Muscle layer of duodenum (tissue), 2 donors: ENCODE data around the gene PNKD.

Experiments used
- H3K27ac ChIP-seq: one replicate; pipeline ENCODE4 v1.7.0; 2013; ENCODE audit warnings: mild to moderate bottlenecking, low read length
- H3K27me3 ChIP-seq: one replicate; pipeline ENCODE4 v1.7.0; 2013; ENCODE audit warnings: low read depth, mild to moderate bottlenecking, control low read depth, low read length
- H3K36me3 ChIP-seq, 2 donors: one replicate each; pipeline ENCODE4 v1.7.0; 2013; ENCODE audit warnings: low read length in 2 of 2, control low read depth in 1 of 2, mild to moderate bottlenecking in 1 of 2; ENCODE audit not compliant: insufficient read depth in 2 of 2, control insufficient read depth in 1 of 2
- H3K4me1 ChIP-seq, 2 donors: one replicate each; pipeline ENCODE4 v1.7.0; 2013; ENCODE audit warnings: low read length in 2 of 2, mild to moderate bottlenecking in 2 of 2, control low read depth in 1 of 2, moderate library complexity in 1 of 2; ENCODE audit not compliant: insufficient read depth in 2 of 2, control insufficient read depth in 1 of 2
- H3K4me3 ChIP-seq, 2 donors: one replicate each; pipeline ENCODE4 v1.7.0; 2013; ENCODE audit warnings: low read length in 2 of 2, low read depth in 1 of 2, mild to moderate bottlenecking in 1 of 2
- H3K9me3 ChIP-seq, 2 donors: one replicate each; pipeline ENCODE4 v1.7.0; 2013; ENCODE audit warnings: low read length in 2 of 2, control low read depth in 1 of 2, mild to moderate bottlenecking in 1 of 2; ENCODE audit not compliant: control insufficient read depth in 1 of 2
- donor health status: healthy.

PNKD gene

GRCh38 chr2:218275371-218276072 lies 5.2 kb downstream of the PNKD start:
- peaks cover 12 to 32% of the 10 kb centered on the region in 2 donors for H3K4me1 ChIP-seq
- no peak overlapping the region for H3K27ac ChIP-seq
- no peak overlapping the region for H3K4me3 ChIP-seq
- no peaks in the 10 kb centered on the region for H3K9me3 ChIP-seq
- peaks cover 66 to 70% of the 10 kb centered on the region in 2 donors for H3K36me3 ChIP-seq
- H3K27me3 ChIP-seq, result no peaks in the 10 kb centered on the region

DNA sequence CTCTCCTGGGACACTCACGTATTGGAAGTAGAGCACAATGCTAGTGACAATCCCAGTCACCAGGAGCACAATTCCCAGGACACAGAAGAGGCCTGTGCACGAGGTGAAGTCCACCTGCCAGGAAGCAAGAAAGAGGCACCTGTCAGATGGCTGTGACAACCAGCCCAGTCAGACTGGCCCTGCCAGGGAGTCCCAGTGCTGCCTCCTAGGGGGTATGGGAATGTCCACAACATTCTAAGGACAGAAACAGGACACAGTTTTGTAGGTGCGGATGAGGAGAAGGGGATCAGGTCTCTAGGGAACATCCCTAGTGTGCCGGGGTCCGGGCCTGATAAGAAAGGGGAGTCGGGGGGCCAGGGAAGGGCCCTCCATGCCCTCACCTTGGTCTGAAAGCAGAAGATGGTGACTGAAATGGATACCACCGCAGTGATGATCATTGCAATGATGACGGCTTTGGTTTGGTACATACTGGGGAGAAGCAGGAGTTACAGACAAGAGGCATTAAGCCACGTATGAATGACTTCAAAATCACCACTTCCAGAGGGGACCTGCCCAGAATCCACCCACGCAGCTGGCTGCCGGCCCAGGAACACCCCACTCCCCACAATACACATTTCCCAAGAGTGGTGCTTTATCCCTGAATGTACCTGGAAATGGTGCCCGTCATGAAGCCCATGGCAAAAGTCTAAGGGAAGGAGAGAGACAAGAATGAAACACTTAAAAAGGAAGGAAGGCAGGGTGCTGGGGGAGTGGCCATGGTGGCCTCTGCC lies 6.9 kb downstream of the PNKD start:
- no peak overlapping the region for H3K27ac ChIP-seq
- H3K4me1 ChIP-seq, result peaks cover 3 to 27% of the 10 kb centered on the region in 2 donors
- no peaks in the 10 kb centered on the region for H3K27me3 ChIP-seq
- no peak overlapping the region for H3K4me3 ChIP-seq
- H3K9me3 ChIP-seq, result no peaks in the 10 kb centered on the region
- peaks cover 74 to 84% of the 10 kb centered on the region in 2 donors for H3K36me3 ChIP-seq

GRCh38 chr2:218277921-218278320 lies 7.6 kb downstream of the PNKD start:
- Histone ChIP-seq H3K9me3 (no peaks in the 10 kb centered on the region), H3K36me3 (peaks cover 74 to 87% of the 10 kb centered on the region in 2 donors), H3K4me1 (peaks cover 4 to 27% of the 10 kb centered on the region in 2 donors), H3K4me3 (no peak overlapping the region), H3K27me3 (no peaks in the 10 kb centered on the region), H3K27ac (no peak overlapping the region)

GRCh38 chr2:218278531-218279360 lies 8.4 kb downstream of the PNKD start:
- H3K27me3 ChIP-seq, result no peaks in the 10 kb centered on the region
- H3K27ac ChIP-seq, result no peak overlapping the region
- no peaks in the 10 kb centered on the region for H3K9me3 ChIP-seq
- H3K36me3 ChIP-seq, result peaks cover 73 to 87% of the 10 kb centered on the region in 2 donors
- peaks cover 12 to 30% of the 10 kb centered on the region in 2 donors for H3K4me1 ChIP-seq
- H3K4me3 ChIP-seq, result no peak overlapping the region

GRCh38 chr2:218280260-218280870 lies 10.0 kb downstream of the PNKD start:
- no peak overlapping the region for H3K27ac ChIP-seq
- peaks cover 22 to 46% of the 10 kb centered on the region in 2 donors for H3K4me1 ChIP-seq

GRCh38 chr2:218281449-218281848 lies 11.1 kb downstream of the PNKD start:
- H3K4me3 ChIP-seq, result no peak overlapping the region
- no peaks in the 10 kb centered on the region for H3K27me3 ChIP-seq
- no peaks in the 10 kb centered on the region for H3K9me3 ChIP-seq
- H3K36me3 ChIP-seq, result peaks cover 47 to 60% of the 10 kb centered on the region in 2 donors
- H3K4me1 ChIP-seq, result peaks cover 32 to 57% of the 10 kb centered on the region in 2 donors
- peak overlapping the region; percentile 33 for H3K27ac ChIP-seq

More at GRCh38 chr2:218280260-218280870, 10.0 kb downstream of the PNKD start:
- H3K36me3 ChIP-seq, result peaks cover 58 to 71% of the 10 kb centered on the region in 2 donors
- H3K27me3 ChIP-seq, result no peaks in the 10 kb centered on the region
- no peak overlapping the region for H3K4me3 ChIP-seq
- H3K9me3 ChIP-seq, result no peaks in the 10 kb centered on the region

DNA sequence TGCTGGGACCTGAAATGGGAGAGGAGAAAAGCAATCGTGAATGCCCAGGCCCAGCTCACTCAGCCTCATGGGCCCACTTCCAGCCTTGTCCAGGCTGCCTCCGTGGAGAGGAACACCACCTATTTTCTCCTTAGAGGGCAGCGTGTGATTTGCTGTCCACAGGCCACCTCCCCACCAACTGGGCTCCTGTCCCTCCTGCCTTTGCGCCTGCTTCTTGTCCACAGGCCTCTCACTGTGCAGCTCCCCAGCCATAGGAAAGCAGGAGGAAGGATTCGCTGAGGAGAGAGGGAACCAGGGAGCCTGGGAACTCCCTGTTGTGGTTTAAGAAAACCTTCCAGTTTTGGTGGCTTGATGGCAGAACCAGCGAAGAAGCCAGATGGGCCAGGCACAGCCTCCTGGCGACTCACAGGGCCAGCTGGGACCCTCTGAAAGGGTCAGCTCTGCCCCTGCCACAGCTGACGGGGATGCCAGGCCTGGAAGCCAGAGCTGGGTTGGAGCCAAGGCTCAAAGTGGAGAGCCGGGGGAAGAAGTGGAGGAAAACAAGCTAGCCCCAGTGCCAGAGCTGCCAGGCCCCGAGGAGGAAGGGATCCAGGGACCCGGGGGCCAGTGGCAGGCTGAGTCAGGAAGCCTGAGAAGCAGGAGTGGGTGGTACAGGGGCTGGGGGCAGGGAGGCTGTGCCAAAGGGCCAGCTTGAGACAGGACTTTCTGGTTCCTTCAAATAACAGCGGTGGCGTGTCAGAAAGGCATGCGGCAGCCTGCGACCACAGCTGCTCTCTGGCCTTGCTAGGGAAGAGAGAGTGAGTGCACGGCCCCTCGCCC lies 12.1 kb downstream of the PNKD start:
- no peaks in the 10 kb centered on the region for H3K27me3 ChIP-seq
- H3K9me3 ChIP-seq, result no peaks in the 10 kb centered on the region
- peaks cover 38 to 60% of the 10 kb centered on the region in 2 donors for H3K4me1 ChIP-seq
- peaks cover 38 to 56% of the 10 kb centered on the region in 2 donors for H3K36me3 ChIP-seq
- H3K4me3 ChIP-seq, result peak overlapping the region in 1 of 2 donors; percentile 18
- peak overlapping the region; percentile 45 for H3K27ac ChIP-seq

DNA sequence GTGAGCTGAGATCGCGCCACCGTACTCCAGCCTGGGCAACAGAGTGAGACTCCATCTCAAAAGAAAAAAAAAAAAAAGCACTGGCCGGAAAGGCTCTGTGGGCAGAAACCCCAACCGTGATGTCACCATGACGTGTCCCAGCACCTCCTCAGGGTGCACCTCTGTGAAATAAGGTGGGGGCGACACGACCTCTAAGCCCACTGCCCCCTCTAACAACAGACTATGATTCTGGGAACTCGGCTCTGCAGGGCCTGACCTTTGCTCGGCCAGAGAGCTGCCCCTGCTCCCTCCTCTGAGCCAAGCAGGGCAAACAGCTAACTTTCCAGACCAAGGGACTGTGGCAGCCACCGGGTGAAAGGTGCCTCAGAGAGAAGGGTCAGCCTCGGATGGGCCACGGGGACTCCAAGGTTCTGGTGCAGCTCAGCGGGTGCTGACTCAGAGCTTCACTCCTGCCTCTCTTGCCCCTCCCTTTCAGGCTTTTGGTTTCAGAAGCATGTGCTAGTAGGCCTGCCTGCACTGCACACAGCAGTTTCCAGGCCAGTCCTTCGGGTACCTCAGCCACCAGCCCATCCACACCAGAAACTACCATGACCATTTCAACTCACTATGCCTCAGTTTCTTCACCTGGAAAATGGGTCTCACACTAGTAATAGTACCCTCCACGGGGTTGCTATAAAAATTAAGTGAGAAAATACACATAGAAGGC lies 13.9 kb downstream of the PNKD start:
- no peaks in the 10 kb centered on the region for H3K9me3 ChIP-seq
- H3K36me3 ChIP-seq, result peaks cover 20 to 37% of the 10 kb centered on the region in 2 donors
- peak overlapping the region in 1 of 2 donors; percentile 23 for H3K4me3 ChIP-seq
- peaks cover 47 to 69% of the 10 kb centered on the region in 2 donors for H3K4me1 ChIP-seq
- no peaks in the 10 kb centered on the region for H3K27me3 ChIP-seq
- peak overlapping the region; percentile 72 for H3K27ac ChIP-seq

- Histone ChIP-seq H3K27ac (peak overlapping the region; percentile 99), H3K4me1 (peaks cover 58 to 80% of the 10 kb centered on the region in 2 donors), H3K9me3 (no peaks in the 10 kb centered on the region), H3K4me3 (peak overlapping the region; percentile 52 to 65), H3K36me3 (peaks cover 7 to 24% of the 10 kb centered on the region in 2 donors), H3K27me3 (no peaks in the 10 kb centered on the region)
Observed at GRCh38 chr2:218285604-218286003, 15.3 kb downstream of the PNKD start.
